CD4-positive, alpha-beta T cell (primary cell): ENCODE data around the gene ADK. TPM values are rescaled to one million over a fixed set of nuclear protein-coding genes. Genes with fewer than 3 reads are reported as not detected.

Experiments
- ATAC-seq: fragments of 200-7000 bp; cut with Tn5 transposase; one replicate; pipeline ENCODE4 v1.10.0; 2022; ENCODE audit warnings: mild to moderate bottlenecking; ENCODE audit not compliant: poor library complexity
- CTCF ChIA-PET: fragments of 350-600 bp; sonication (Branson Sonifier 250); formaldehyde crosslinking; loops from one replicate; lab custom pipeline; 2021; ENCODE audit warnings: antibody characterized with exemption, inconsistent platforms; lab: Charles Lee
- POLR2A ChIA-PET: fragments of 350-600 bp; sonication (Branson Sonifier 250); formaldehyde crosslinking; loops from one replicate; lab custom pipeline; 2021; ENCODE audit warnings: antibody characterized with exemption, inconsistent platforms; lab: Charles Lee
- DNase-seq, 14 experiments: peaks; one replicate each; pipeline ENCODE4 v3.0.0-alpha.2; 2013 to 2020; ENCODE audit warnings: mixed read lengths in 2 of 14
- H3K27ac ChIP-seq, 2 donors: one replicate each; pipeline versions ENCODE4 v1.5.1 to v1.7.0; 2013; ENCODE audit warnings: low read length in 2 of 2, low read depth in 1 of 2, mild to moderate bottlenecking in 1 of 2
- H3K27me3 ChIP-seq, 2 experiments: 1 replicate in 1 of 2; 2 replicates in 1 of 2; pipeline versions ENCODE4 v1.6.1 to v1.7.0; 2013; ENCODE audit warnings: low read length in 2 of 2, control low read depth in 1 of 2, mild to moderate bottlenecking in 1 of 2, moderate library complexity in 1 of 2; ENCODE audit not compliant: insufficient read depth in 2 of 2, control insufficient read depth in 1 of 2
- H3K36me3 ChIP-seq: one replicate; pipeline ENCODE4 v1.6.1; 2013; ENCODE audit warnings: low read length, control low read depth; ENCODE audit not compliant: insufficient read depth
- H3K4me1 ChIP-seq: one replicate; pipeline ENCODE4 v1.6.1; 2013; ENCODE audit warnings: low read length, control low read depth; ENCODE audit not compliant: insufficient read depth
- H3K4me3 ChIP-seq: one replicate; pipeline ENCODE4 v1.5.1; 2013; ENCODE audit warnings: mild to moderate bottlenecking, low read length, moderate library complexity
- H3K9me3 ChIP-seq, 2 experiments: 1 replicate in 1 of 2; 2 replicates in 1 of 2; pipeline versions ENCODE4 v1.6.1 to v1.7.0; 2013; ENCODE audit warnings: low read length in 2 of 2, mild to moderate bottlenecking in 2 of 2, control low read depth in 1 of 2, moderate library complexity in 1 of 2; ENCODE audit not compliant: control insufficient read depth in 1 of 2, insufficient read depth in 1 of 2
- H3K27ac Mint-ChIP-seq: one replicate; pipeline ENCODE4 v1.8.0; 2020; ENCODE audit warnings: mixed read lengths
- H3K27me3 Mint-ChIP-seq: one replicate; pipeline ENCODE4 v1.8.0; 2021; ENCODE audit warnings: mixed read lengths
- H3K36me3 Mint-ChIP-seq: one replicate; pipeline ENCODE4 v1.8.0; 2021; ENCODE audit warnings: low read depth, mixed read lengths
- H3K4me1 Mint-ChIP-seq: one replicate; pipeline ENCODE4 v1.8.0; 2021; ENCODE audit warnings: low read depth, mixed read lengths
- H3K4me3 Mint-ChIP-seq: one replicate; pipeline ENCODE4 v1.8.0; 2020; ENCODE audit warnings: mild to moderate bottlenecking, mixed read lengths
- H3K9me3 Mint-ChIP-seq: one replicate; pipeline ENCODE4 v1.8.0; 2020; ENCODE audit warnings: mixed read lengths
- intact Hi-C, 2 experiments: fragments of 100-400 bp; cut with DNase I in 1 of 2; cut with micrococcal nuclease in 1 of 2; formaldehyde crosslinking; loops; one replicate each; pipeline versions ENCODE4 v1.15.1 to v1.9.0; 2023 to 2025; cut with DNase I, micrococcal nuclease
- total RNA-seq, 174 experiments: library from RNA in 2 of 174; stranded (reverse) in 2 of 174; gene quantifications; one replicate each; pipeline ENCODE4 v1.2.3 and lab custom pipeline; 2021 to 2026
- TF ChIP-seq, protein P1 (sequence below): fragments of 200-600 bp; IDR thresholded peaks from one replicate; pipeline ENCODE4 v1.8.0; 2022; ENCODE audit warnings: antibody characterized with exemption, mild to moderate bottlenecking

The ADK gene
- total RNA-seq, 2 experiments from 2014 or later, result 15.3 to 17.6 TPM

DNA sequence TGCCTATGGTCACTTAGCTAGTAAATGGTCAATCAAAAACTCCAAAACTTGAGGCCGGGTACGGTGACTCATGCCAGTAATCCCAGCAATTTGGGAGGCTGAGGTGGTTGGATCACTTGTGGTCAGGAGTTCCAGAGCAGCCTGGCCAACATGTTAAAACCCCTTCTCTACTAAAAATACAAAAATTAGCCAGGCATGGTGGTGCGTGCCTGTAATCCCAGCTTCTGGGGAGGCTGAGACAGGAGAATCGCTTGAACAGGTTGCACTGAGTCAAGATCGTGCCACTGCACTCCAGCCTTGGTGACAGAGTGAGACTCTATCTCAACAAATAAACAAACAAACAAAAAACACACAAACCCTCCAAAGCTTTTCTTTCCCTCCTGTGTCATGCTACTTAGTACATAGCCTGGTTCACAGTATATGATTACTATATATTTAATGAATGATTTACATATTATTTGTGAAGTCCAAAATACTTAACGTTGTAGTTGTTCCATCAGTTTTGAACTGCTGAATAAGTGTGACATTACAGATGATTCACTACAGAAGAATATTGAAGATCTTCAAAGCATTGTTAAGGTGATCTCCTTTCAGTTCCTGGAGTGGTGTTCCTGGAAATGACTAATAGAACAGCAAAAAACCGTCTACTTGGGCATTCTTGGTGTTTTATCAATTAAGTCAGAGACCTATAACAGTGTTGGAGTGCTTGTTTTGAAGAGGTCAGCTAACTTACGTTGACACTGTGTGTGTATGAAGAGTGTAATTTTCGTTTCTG lies 72.9 kb downstream of the ADK start:
- ATAC-seq, result no peak
- H3K4me1 Mint-ChIP-seq, result peaks cover 34% of the 10 kb centered on the region
- ChIA-PET CTCF (interaction anchor here (1.5 kb wide), 1 partner anchor 10 kb away, joined by 6 read pairs; no protein-coding TSS in a partner anchor), POLR2A (no interaction called here)
- Histone ChIP-seq H3K4me1 (peaks cover 12% of the 10 kb centered on the region), H3K27me3 (no peaks in the 10 kb centered on the region), H3K27ac (peak overlapping the region in 1 of 2 donors; percentile 18), H3K9me3 (no peaks in the 10 kb centered on the region), H3K4me3 (no peak overlapping the region), H3K36me3 (no peaks in the 10 kb centered on the region)
- H3K27me3 Mint-ChIP-seq, result no peaks in the 10 kb centered on the region
- DNase-seq, result no peak
- H3K36me3 Mint-ChIP-seq, result no peaks in the 10 kb centered on the region
- intact Hi-C loops, result no loop called here
- no peaks in the 10 kb centered on the region for H3K9me3 Mint-ChIP-seq
- H3K27ac Mint-ChIP-seq, result peak overlapping the region; percentile 39
- no peak overlapping the region for H3K4me3 Mint-ChIP-seq
- TF ChIP-seq, protein P1, sequence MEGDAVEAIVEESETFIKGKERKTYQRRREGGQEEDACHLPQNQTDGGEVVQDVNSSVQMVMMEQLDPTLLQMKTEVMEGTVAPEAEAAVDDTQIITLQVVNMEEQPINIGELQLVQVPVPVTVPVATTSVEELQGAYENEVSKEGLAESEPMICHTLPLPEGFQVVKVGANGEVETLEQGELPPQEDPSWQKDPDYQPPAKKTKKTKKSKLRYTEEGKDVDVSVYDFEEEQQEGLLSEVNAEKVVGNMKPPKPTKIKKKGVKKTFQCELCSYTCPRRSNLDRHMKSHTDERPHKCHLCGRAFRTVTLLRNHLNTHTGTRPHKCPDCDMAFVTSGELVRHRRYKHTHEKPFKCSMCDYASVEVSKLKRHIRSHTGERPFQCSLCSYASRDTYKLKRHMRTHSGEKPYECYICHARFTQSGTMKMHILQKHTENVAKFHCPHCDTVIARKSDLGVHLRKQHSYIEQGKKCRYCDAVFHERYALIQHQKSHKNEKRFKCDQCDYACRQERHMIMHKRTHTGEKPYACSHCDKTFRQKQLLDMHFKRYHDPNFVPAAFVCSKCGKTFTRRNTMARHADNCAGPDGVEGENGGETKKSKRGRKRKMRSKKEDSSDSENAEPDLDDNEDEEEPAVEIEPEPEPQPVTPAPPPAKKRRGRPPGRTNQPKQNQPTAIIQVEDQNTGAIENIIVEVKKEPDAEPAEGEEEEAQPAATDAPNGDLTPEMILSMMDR, result no peak

DNA sequence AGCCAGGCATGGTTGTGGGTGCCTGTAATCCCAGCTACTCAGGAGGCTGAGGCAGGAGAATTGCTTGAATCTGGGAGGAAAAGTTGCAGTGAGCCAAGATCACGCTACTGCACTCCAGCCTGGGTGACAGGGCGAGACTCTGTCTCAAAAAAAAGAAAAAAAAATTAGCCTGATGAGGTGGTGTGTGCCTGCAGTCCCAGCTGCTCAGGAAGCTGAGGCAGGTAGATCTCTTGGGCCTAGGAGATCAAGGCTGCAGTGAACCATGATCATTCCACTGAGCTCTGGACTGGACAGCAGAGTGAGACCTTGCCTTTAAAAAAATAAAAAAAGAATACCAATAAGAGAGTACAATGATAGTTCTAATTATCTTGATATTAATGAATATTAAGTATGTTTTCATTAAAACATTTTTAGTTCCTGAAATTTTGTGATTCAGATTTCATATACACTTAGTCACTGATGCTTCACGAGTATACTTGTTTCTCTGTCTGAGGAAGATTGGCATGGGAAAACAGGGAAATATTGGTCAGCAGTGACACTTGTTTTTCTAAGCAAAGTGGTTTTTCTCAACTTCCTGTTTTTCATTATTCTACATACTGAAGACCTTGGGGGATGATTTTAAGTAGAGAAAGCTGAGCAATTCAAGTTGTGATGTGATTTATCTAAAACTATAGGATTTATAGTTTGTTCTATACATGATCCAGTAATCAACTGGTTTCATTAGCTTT lies 76.8 kb downstream of the ADK start:
- TF ChIP-seq, protein P1, result no peak
- H3K27ac ChIP-seq, result peak overlapping the region in 1 of 2 donors; percentile 71
- H3K27me3 Mint-ChIP-seq, result no peaks in the 10 kb centered on the region
- peaks cover 44% of the 10 kb centered on the region for H3K4me1 Mint-ChIP-seq
- no peaks in the 10 kb centered on the region for H3K9me3 Mint-ChIP-seq
- no peaks in the 10 kb centered on the region for H3K27me3 ChIP-seq
- H3K36me3 Mint-ChIP-seq, result no peaks in the 10 kb centered on the region
- H3K27ac Mint-ChIP-seq, result peak overlapping the region; percentile 80
- DNase-seq (peak in 6 of 14 experiments; percentile 10 to 63 (median 45)), ATAC-seq (peak; percentile 82)
- H3K9me3 ChIP-seq, result no peaks in the 10 kb centered on the region
- peaks cover 12% of the 10 kb centered on the region for H3K4me1 ChIP-seq
- H3K4me3 ChIP-seq, result no peak overlapping the region
- POLR2A ChIA-PET, result interaction anchor here (0.8 to 4.1 kb wide), 5 partner anchors 15 to 171 kb away, joined by 3 to 28 read pairs (median 5); partner anchors contain the start of genes ADK and AP3M1
- H3K36me3 ChIP-seq, result no peaks in the 10 kb centered on the region
- H3K4me3 Mint-ChIP-seq, result peak overlapping the region; percentile 71
- intact Hi-C loops, result loop anchor here in 1 of 2 experiments (1.0 kb wide), 1 partner anchor 50 kb away; no protein-coding TSS in a partner anchor
- CTCF ChIA-PET, result interaction anchor here (1.4 to 2.1 kb wide), 2 partner anchors 14 to 76 kb away, joined by 6 to 7 read pairs; partner anchors contain the start of gene ADK

DNA sequence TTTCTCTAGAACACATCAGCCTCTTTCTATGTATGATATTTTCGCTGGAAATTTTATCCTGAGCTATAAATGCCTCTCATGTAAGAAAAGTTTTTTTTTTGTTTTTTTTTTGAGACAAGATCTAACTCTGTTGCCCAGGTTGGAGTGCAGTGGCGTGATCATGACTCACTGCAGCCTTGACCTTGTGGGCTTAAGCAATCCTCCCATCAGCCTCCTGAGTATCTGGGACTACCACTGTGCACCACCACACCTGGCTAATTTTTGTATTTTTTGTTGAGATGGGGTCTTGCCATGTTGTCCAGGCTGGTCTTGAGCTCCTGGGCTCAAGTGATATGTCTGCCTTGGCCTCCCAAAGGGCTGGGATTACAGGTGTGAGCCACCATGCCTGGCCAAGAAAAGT lies 80.4 kb downstream of the ADK start:
- Histone ChIP-seq H3K27ac (no peak overlapping the region), H3K4me1 (peaks cover 9% of the 10 kb centered on the region), H3K4me3 (no peak overlapping the region), H3K9me3 (no peaks in the 10 kb centered on the region), H3K36me3 (no peaks in the 10 kb centered on the region), H3K27me3 (no peaks in the 10 kb centered on the region)
- no peak overlapping the region for H3K27ac Mint-ChIP-seq
- DNase-seq, result no peak
- H3K4me3 Mint-ChIP-seq, result no peak overlapping the region
- ChIA-PET CTCF (no interaction called here), POLR2A (interaction anchor here (2.4 kb wide), 1 partner anchor 81 kb away, joined by 8 read pairs; the partner anchor contains the start of genes ADK and AP3M1)
- H3K9me3 Mint-ChIP-seq, result no peaks in the 10 kb centered on the region
- no peak for ATAC-seq
- no peaks in the 10 kb centered on the region for H3K36me3 Mint-ChIP-seq
- no peaks in the 10 kb centered on the region for H3K27me3 Mint-ChIP-seq
- H3K4me1 Mint-ChIP-seq, result peaks cover 30% of the 10 kb centered on the region
- intact Hi-C loops, result loop anchor here (5.0 to 10.0 kb wide), 5 partner anchors 49 to 347 kb away; partner anchors contain the start of genes ADK (in 2 of the 2) and AP3M1 (in 2 of the 2)
- TF ChIP-seq, protein P1, result no peak
